IPS-NIHi11 (cell line): ENCODE measurements around the gene AMN.

ENCODE experiments used
- DNase-seq: peaks from one replicate; pipeline ENCODE4 v3.0.0; 2012; ENCODE audit warnings: mixed read lengths, low spot score

Gene AMN

DNA sequence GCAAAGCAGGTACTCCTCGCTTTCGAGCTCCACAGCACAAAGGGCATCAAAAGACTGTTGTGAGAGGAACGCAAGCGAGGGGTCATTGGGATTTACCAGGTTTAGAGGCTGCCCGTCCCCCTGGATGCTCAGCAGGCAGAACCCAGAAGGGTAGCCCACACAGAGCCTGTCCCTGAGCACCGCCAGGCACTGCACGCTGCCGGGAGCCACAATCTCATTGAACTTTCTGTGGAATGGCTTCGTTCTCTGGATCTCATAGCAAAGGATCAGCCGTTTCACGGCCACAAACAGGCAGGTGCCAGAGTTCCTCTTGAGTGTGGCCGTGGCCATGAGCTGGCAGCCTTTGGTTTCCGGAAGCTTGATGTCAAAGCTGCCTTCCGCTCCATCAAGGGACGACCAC is 21.5 kb downstream of the AMN start:
- no peak for DNase-seq

DNA sequence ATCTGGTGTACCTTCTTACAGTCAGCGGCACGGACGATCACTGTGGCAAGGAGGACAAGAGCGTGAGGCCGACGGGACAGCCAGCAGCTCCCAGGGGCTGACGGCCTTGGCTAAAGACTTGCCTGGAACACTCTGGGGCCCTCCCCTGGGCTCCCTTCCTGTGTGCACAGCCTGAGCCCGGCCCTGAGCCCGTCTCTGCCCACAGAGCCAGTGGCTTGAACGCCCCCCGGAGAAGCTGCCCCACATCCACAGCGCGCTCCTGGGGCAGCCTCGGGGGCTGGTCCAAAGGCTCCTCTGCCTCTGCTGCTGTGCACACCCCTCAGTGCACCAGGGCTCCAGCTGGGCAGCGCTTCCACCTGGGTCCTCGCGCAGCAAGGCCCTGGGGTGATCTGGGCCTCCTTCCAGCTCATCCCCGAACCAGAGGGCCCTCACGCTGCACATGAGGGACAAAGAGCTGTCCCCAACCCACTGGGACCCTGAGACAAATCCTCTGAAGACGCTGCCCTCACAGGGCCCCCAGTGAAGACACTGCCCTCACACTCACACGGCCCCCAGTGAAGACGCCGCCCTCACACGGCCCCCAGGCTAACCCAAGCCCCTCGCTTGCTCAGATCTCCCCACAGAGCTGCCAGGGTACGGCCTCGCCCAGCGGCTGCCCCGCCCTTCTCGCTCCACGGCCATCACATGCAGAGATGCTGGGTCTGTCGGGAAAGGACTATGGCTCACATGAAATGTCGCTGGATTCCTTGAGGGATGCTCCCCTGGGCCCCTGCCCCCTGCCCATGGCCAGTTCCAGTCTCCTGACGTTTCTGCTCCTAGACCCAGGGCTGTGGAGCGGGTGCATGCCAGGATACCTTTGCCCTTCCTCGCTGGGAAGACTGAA is 22.2 kb downstream of the AMN start:
- DNase-seq, result no peak

GRCh38 chr14:102945346-102946130 is 23.1 kb downstream of the AMN start:
- no peak for DNase-seq

GRCh38 chr14:102947321-102948103 is 25.0 kb downstream of the AMN start:
- no peak for DNase-seq

GRCh38 chr14:102948698-102949061 is 26.2 kb downstream of the AMN start:
- no peak for DNase-seq

- DNase-seq, result no peak
These were observed 26.8 kb downstream of the AMN start for GRCh38 chr14:102949062-102949800.

- no peak for DNase-seq
These were observed 27.5 kb downstream of the AMN start for GRCh38 chr14:102949801-102950451.

DNA sequence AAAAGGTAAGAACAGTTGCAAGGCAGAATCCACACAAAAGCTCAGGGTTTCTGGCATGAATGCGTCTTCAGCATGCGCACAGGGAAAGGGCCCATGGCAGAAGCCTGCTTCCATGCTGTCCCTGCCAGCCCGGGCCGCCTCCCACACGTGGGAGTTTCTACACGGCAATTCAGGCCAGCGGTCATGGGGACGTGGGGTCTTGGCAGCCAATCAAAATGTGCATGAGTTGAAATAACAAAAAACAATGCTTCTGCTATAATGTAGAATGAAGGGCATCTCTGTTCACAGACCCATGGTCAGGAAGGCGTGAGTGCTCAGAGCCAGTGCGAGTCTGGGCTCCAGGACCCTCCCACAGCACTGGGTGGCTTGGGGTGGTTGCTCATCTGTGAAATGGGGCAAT is 28.6 kb downstream of the AMN start:
- DNase-seq, result no peak

DNA sequence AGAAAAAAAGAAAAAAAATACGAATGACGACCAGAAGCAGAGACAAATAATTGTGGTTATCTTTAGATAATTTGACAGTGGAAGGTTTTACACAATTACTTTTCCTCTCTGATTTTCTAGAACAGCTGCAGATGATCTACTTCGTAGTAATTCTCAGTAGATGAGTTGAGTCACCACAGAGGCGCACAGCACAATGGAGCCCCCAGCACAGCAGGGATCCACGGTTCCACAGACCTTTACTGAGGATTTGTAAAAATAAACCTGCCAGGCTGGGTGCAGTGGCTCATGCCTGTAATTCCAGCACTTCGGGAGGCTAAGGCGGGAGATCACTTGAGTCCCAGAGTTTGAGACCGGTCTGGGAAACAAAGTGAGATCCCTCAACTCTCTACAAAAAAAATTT is 29.3 kb downstream of the AMN start:
- DNase-seq, result no peak

DNA sequence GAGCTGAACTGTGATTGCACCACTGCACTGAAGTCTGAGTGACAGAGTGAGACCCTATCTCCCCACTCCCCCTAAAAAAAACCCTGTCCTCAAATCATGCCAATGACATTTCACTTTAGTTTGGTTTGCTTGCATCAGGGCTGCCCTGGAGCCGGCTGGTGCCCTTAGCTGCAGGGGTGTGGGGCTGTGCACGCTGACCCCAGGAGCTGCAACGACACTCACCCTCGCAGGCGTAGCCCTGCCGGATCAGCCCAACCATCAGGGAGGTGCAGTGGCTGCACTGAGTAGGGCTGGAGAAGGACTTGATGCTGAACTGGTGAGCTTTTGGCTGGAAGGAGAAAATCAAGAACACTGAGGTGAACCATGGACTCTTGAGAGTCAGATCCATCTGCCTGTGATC is 29.8 kb downstream of the AMN start:
- DNase-seq, result no peak

DNA sequence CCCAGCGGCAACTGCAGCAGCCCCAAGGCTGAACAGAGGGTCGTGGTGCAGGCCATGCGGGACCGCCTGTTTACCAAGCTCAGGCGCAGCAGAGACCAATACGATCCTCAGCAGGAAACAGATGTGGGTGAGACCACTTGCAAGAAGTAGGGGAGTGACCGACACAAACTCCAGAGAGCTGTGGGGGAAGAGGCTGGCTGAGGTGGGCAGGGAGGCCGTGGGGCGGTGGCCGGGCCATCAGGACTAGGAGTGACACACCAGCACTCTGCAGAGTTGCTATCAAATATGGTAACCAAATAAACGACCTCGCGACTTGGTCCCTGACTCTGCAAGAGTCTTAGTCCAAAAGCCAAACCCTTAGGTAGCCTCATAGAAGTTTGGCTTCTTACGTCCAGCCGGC is 30.6 kb downstream of the AMN start:
- no peak for DNase-seq

- no peak for DNase-seq
These were observed 31.8 kb downstream of the AMN start for GRCh38 chr14:102954081-102954789.

DNA sequence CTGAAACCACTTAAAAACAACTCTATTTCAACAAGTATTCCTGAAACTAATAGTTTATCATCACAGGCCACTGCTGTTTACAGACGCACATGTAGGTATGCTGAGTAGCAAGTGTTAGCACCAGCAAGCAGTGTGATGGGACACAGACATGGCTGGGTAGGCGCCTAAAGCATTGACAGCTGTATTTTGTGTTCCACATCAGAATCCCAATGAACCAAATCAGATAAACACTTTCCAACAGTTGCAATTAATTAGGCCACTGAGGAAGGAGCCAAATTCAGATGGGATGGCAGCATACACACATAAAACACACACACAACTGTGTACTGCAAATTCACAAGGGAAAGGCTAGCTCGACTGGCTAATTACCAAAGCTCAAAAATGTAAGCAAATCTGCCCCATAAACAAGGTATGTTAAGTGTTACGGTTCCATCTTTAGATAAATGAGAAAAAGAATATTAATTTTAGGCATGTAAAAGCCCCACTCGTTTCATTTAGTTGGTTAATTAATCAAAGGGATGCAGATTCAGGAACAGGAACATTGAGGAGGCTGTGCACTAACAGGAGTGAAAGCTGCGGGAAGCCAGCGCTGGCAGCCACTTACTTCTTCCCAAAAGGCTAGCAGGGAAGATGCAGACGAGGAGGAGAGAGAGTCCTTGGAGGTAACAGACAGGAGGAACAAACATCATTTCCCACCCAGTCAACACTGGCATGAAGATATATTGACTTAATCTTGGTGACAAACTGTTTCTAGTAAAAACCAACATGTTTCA is 33.4 kb downstream of the AMN start:
- no peak for DNase-seq

- DNase-seq, result no peak
These were observed 34.8 kb downstream of the AMN start for GRCh38 chr14:102957222-102957621.

DNA sequence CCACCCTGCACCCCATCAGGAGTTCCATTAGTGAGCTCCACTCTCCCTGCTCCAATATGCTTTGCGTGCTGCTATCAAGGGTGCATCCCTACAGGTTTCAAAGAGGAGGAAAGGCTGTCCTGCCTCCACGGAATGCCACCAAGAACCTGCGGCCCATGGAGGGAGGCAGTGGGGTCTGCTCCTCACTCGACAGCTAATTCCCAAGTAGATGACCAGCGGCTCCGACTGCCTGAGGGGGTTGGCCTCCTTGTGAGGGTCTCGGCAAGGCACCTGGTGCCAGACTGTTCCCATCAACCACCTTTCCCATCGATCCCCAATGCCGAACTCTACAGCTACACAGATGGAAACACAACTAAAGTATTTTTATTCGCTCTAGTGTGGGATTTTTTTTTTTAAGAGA is 36.0 kb downstream of the AMN start:
- no peak for DNase-seq

- no peak for DNase-seq
These were observed 39.7 kb downstream of the AMN start for GRCh38 chr14:102962111-102962627.

DNA sequence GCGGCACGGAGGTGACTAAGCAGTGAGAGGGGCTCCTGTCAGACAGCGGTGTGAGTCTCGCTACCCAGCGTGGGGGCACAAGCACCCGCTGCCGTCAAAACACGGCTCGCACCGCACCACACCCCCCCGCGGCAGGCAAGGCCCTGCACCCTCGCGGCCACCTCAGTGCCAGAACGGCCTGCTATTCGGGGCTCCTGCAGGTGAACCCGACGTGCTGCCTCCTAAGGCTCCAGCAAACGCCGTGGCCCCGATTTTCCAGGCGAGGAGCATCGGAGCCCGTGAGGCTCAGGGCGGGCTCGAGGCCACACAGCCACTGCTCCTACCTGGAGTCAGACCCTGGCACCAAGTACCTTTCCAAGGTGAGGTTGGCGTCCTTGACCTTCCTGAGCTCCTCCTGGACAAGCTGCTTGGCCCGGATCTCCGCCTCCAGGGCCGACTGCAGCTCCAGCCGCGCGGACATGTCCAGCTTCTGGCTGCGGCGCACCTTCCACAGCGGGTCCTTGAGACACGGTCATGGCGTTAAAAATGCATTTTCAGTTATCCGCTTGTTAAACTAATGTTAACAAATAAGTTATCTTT is 41.8 kb downstream of the AMN start:
- DNase-seq, result no peak

DNA sequence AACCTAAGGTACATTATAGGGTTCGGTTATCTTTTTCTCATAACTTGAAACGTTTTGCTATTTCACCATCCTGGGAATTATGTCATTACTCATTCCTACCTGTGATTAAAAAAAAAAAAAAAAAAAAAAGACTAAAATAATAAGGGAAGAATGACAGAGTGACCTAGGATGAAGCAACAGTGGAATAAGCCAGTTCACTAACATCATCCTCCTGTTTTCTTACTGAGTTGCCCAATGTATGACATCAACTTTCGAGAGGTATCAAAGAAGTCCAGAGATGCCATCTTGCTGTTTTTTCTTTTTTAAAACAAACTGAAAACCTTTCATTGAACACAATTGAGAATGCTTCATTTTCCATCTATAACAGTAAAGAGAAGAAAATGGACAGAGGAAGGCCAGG is 42.8 kb downstream of the AMN start:
- DNase-seq, result no peak

- DNase-seq, result no peak
These were observed 43.6 kb downstream of the AMN start for GRCh38 chr14:102965971-102966655.
